Measurements from ENCODE around the gene RUSC2.

The RUSC2 gene

GRCh38 chr9:35499029-35499700, 9.3 kb downstream of the RUSC2 start:
- DNase-seq (ENCODE audit: extremely low read depth, insufficient read length) = no peak
- Histone ChIP-seq H3K4me3 (replicated peaks; ENCODE audit: low read depth, low read length) (no peak overlapping the region), H3K27me3 (replicated peaks; ENCODE audit: control insufficient read depth, insufficient read depth, low read length) (no peaks in the 10 kb centered on the region; the same call in 1 of the 2 replicates), H3K36me3 (ENCODE audit: control insufficient read depth, insufficient read depth, low read length) (no peaks in the 10 kb centered on the region)
- no peak for TF ChIP-seq CTCF (IDR thresholded peaks at IDR 0.05; ENCODE audit: insufficient read depth, low read length, poor library complexity, severe bottlenecking)

GRCh38 chr9:35499701-35500030, 9.8 kb downstream of the RUSC2 start:
- Histone ChIP-seq H3K36me3 (ENCODE audit: control insufficient read depth, insufficient read depth, low read length) (no peaks in the 10 kb centered on the region), H3K27me3 (replicated peaks; ENCODE audit: control insufficient read depth, insufficient read depth, low read length) (no peaks in the 10 kb centered on the region; the same call in 1 of the 2 replicates), H3K4me3 (replicated peaks; ENCODE audit: low read depth, low read length) (no peak overlapping the region)
- DNase-seq (ENCODE audit: extremely low read depth, insufficient read length) = no peak
- no peak for TF ChIP-seq CTCF (IDR thresholded peaks at IDR 0.05; ENCODE audit: insufficient read depth, low read length, poor library complexity, severe bottlenecking)

GRCh38 chr9:35500130-35500748, 10.3 kb downstream of the RUSC2 start:
- Histone ChIP-seq H3K36me3 (ENCODE audit: control insufficient read depth, insufficient read depth, low read length) (no peaks in the 10 kb centered on the region), H3K27me3 (replicated peaks; ENCODE audit: control insufficient read depth, insufficient read depth, low read length) (no peaks in the 10 kb centered on the region; the same call in 1 of the 2 replicates), H3K4me3 (replicated peaks; ENCODE audit: low read depth, low read length) (no peak overlapping the region)
- no peak for DNase-seq (ENCODE audit: extremely low read depth, insufficient read length)
- TF ChIP-seq CTCF (IDR thresholded peaks at IDR 0.05; ENCODE audit: insufficient read depth, low read length, poor library complexity, severe bottlenecking) = no peak

- no peak overlapping the region for H3K4me3 ChIP-seq (replicated peaks; ENCODE audit: low read depth, low read length)
- DNase-seq (ENCODE audit: extremely low read depth, insufficient read length) = no peak
- no peak for TF ChIP-seq CTCF (IDR thresholded peaks at IDR 0.05; ENCODE audit: insufficient read depth, low read length, poor library complexity, severe bottlenecking)
- no peaks in the 10 kb centered on the region for H3K36me3 ChIP-seq (ENCODE audit: control insufficient read depth, insufficient read depth, low read length)
- no peaks in the 10 kb centered on the region; the same call in 1 of the 2 replicates for H3K27me3 ChIP-seq (replicated peaks; ENCODE audit: control insufficient read depth, insufficient read depth, low read length)
Observed at GRCh38 chr9:35501946-35502345, 12.0 kb downstream of the RUSC2 start.

GRCh38 chr9:35506359-35506758, 16.4 kb downstream of the RUSC2 start:
- Histone ChIP-seq H3K27me3 (replicated peaks; ENCODE audit: control insufficient read depth, insufficient read depth, low read length) (no peaks in the 10 kb centered on the region), H3K4me3 (replicated peaks; ENCODE audit: low read depth, low read length) (no peak overlapping the region), H3K36me3 (ENCODE audit: control insufficient read depth, insufficient read depth, low read length) (no peaks in the 10 kb centered on the region)
- no peak for TF ChIP-seq CTCF (IDR thresholded peaks at IDR 0.05; ENCODE audit: insufficient read depth, low read length, poor library complexity, severe bottlenecking)
- DNase-seq (ENCODE audit: extremely low read depth, insufficient read length) = no peak

All from GM06990 (cell line).